H1 (cell line): Measurements from ENCODE around the gene CTPS1. TPM values are rescaled to one million over a fixed set of nuclear protein-coding genes. Genes with fewer than 3 reads are reported as not detected.

Experiments used
- CTCF ChIA-PET: fragments of 300-600 bp; sonication (Branson Sonifier 250); formaldehyde crosslinking; loops from one replicate; lab custom pipeline; 2021; ENCODE audit not compliant: partially characterized antibody; lab: Charles Lee
- POLR2A ChIA-PET: fragments of 300-600 bp; sonication (Branson Sonifier 250); formaldehyde crosslinking; loops from one replicate; lab custom pipeline; 2021; ENCODE audit warnings: inconsistent platforms; ENCODE audit not compliant: partially characterized antibody; lab: Charles Lee
- DNase-seq, 2 experiments: peaks; one replicate each; pipeline versions ENCODE4 v3.0.0 to v3.0.0-alpha.2; 2010 to 2022; ENCODE audit warnings: low spot score in 2 of 2, low read depth in 1 of 2, mixed read lengths in 1 of 2
- FAIRE-seq: peaks from 2 replicates; lab custom pipeline; 2011; peaks lifted over from hg19 to GRCh38; lab: Jason Lieb, UNC
- H2AFZ ChIP-seq: 2 replicates; pipeline ENCODE4 v1.8.1; 2012; ENCODE audit warnings: low read length, inconsistent platforms
- H2AK5ac ChIP-seq: 2 replicates; pipeline ENCODE4 v1.6.1; 2013; ENCODE audit warnings: low read depth, low read length
- H2BK120ac ChIP-seq: replicated peaks from 2 replicates; pipeline ENCODE3; 2013; ENCODE audit warnings: low read depth, low read length, inconsistent platforms
- H2BK12ac ChIP-seq: 2 replicates; pipeline ENCODE4 v1.6.1; 2013; ENCODE audit warnings: low read depth, low read length
- H2BK15ac ChIP-seq: 2 replicates; pipeline ENCODE4 v1.6.1; 2013; ENCODE audit warnings: low read length
- H2BK20ac ChIP-seq: 2 replicates; pipeline ENCODE4 v1.6.1; 2013; ENCODE audit warnings: low read length
- H2BK5ac ChIP-seq: 2 replicates; pipeline ENCODE4 v1.6.1; 2013; ENCODE audit warnings: low read depth, low read length
- H3K14ac ChIP-seq: 2 replicates; pipeline ENCODE4 v1.6.1; 2013; ENCODE audit warnings: inconsistent platforms; ENCODE audit not compliant: insufficient read length
- H3K18ac ChIP-seq: 2 replicates; pipeline ENCODE4 v1.6.1; 2013; ENCODE audit warnings: low read length; ENCODE audit errors: extremely low read depth
- H3K23ac ChIP-seq: 2 replicates; pipeline ENCODE4 v1.6.1; 2013; ENCODE audit warnings: inconsistent platforms; ENCODE audit not compliant: insufficient read length
- H3K23me2 ChIP-seq: 2 replicates; pipeline ENCODE4 v1.6.1; 2013; ENCODE audit warnings: low read depth, low read length
- H3K27ac ChIP-seq: 2 replicates; pipeline ENCODE4 v1.6.1; 2011; ENCODE audit warnings: low read depth, low read length, inconsistent platforms
- H3K27me3 ChIP-seq, 4 experiments: replicated peaks in 1 of 4; 1 replicate in 1 of 4; 2 replicates in 3 of 4; pipeline versions ENCODE4 v1.6.1 to v1.8.1; 2011 to 2013; ENCODE audit warnings: low read length in 3 of 4, mild to moderate bottlenecking in 3 of 4, inconsistent platforms in 2 of 4, mixed read lengths in 2 of 4, moderate library complexity in 1 of 4; ENCODE audit not compliant: control insufficient read depth in 3 of 4, insufficient read depth in 3 of 4; ENCODE audit errors: extremely low read depth in 1 of 4
- H3K36me3 ChIP-seq, 4 experiments: 2 replicates each; pipeline versions ENCODE4 v1.6.1 to v1.8.1; 2011 to 2013; ENCODE audit warnings: mild to moderate bottlenecking in 4 of 4, low read length in 3 of 4, moderate library complexity in 2 of 4, control low read depth in 1 of 4, inconsistent platforms in 1 of 4; ENCODE audit not compliant: insufficient read depth in 4 of 4, control insufficient read depth in 2 of 4
- H3K4ac ChIP-seq: replicated peaks from 2 replicates; pipeline ENCODE3; 2013; ENCODE audit warnings: low read length, low read depth, mixed read lengths, inconsistent platforms; ENCODE audit not compliant: insufficient read length
- H3K4me1 ChIP-seq, 4 experiments: replicated peaks in 1 of 4; 1 replicate in 1 of 4; 2 replicates in 3 of 4; pipeline versions ENCODE4 v1.6.1 to v1.8.1; 2011 to 2013; ENCODE audit warnings: low read length in 3 of 4, inconsistent platforms in 2 of 4, mixed read lengths in 1 of 4; ENCODE audit not compliant: insufficient read depth in 4 of 4, control insufficient read depth in 3 of 4
- H3K4me2 ChIP-seq, 2 experiments: 2 replicates each; pipeline versions ENCODE4 v1.6.1 to v1.8.1; 2011 to 2013; ENCODE audit warnings: low read depth in 2 of 2, low read length in 2 of 2, control low read depth in 1 of 2, inconsistent platforms in 1 of 2, mild to moderate bottlenecking in 1 of 2; ENCODE audit not compliant: insufficient read depth in 1 of 2
- H3K4me3 ChIP-seq, 4 experiments: fragments of 200-600, 300-600 bp in 1 of 4; sonication (generic), shearing (Covaris generic), sonication (Bioruptor Twin) in 1 of 4; 2 replicates each; pipeline versions ENCODE4 v1.5.1 to v1.8.1; 2011 to 2016; ENCODE audit warnings: low read length in 4 of 4, low read depth in 3 of 4, control low read depth in 2 of 4, inconsistent platforms in 2 of 4, mild to moderate bottlenecking in 2 of 4, mixed read lengths in 1 of 4, moderate library complexity in 1 of 4; ENCODE audit not compliant: insufficient read depth in 2 of 4; ENCODE audit errors: extremely low read depth in 1 of 4
- H3K56ac ChIP-seq: replicated peaks from 2 replicates; pipeline ENCODE3; 2013; ENCODE audit warnings: low read depth, mild to moderate bottlenecking, mixed read lengths, low read length, inconsistent platforms; ENCODE audit not compliant: insufficient read length
- H3K79me1 ChIP-seq: 2 replicates; pipeline ENCODE4 v1.6.1; 2013; ENCODE audit warnings: low read depth, low read length, control low read depth
- H3K79me2 ChIP-seq, 2 experiments: 2 replicates each; pipeline versions ENCODE4 v1.6.1 to v1.8.1; 2012 to 2013; ENCODE audit warnings: low read length in 2 of 2, mild to moderate bottlenecking in 2 of 2, inconsistent platforms in 1 of 2; ENCODE audit not compliant: insufficient read depth in 2 of 2, control insufficient read depth in 1 of 2
- H3K9ac ChIP-seq, 4 experiments: replicated peaks in 1 of 4; 1 replicate in 1 of 4; 2 replicates in 3 of 4; pipeline versions ENCODE4 v1.6.1 to v1.8.1; 2011 to 2013; ENCODE audit warnings: low read depth in 3 of 4, low read length in 3 of 4, control low read depth in 2 of 4, mild to moderate bottlenecking in 2 of 4, moderate library complexity in 2 of 4, inconsistent platforms in 1 of 4; ENCODE audit errors: extremely low read depth in 1 of 4
- H3K9me3 ChIP-seq, 2 experiments: 2 replicates each; pipeline versions ENCODE4 v1.6.1 to v1.8.1; 2012 to 2013; ENCODE audit warnings: mild to moderate bottlenecking in 2 of 2, moderate library complexity in 2 of 2, control low read depth in 1 of 2, inconsistent platforms in 1 of 2, low read depth in 1 of 2, low read length in 1 of 2, mixed read lengths in 1 of 2; ENCODE audit not compliant: insufficient read depth in 2 of 2
- H4K20me1 ChIP-seq, 2 experiments: replicated peaks in 1 of 2; 2 replicates each; pipeline versions ENCODE3 to v1.8.1; 2011 to 2013; ENCODE audit warnings: inconsistent platforms in 2 of 2, low read length in 2 of 2, mild to moderate bottlenecking in 1 of 2; ENCODE audit not compliant: insufficient read depth in 2 of 2, control insufficient read depth in 1 of 2
- H4K5ac ChIP-seq: 2 replicates; pipeline ENCODE4 v1.6.1; 2013; ENCODE audit warnings: low read length, low read depth, mixed read lengths, inconsistent platforms; ENCODE audit not compliant: insufficient read length
- H4K8ac ChIP-seq: 2 replicates; pipeline ENCODE4 v1.8.0; 2013; ENCODE audit warnings: mild to moderate bottlenecking, moderate library complexity, low read length, inconsistent platforms; ENCODE audit not compliant: insufficient read depth; ENCODE audit errors: extremely low read depth
- H4K91ac ChIP-seq: replicated peaks from 2 replicates; pipeline ENCODE3; 2013; ENCODE audit warnings: low read length, mixed read lengths, inconsistent platforms; ENCODE audit not compliant: insufficient read length
- CBX8 ChIP-seq: fragments of 300-800, 300-1000 bp; sonication (generic); IDR thresholded peaks from 2 replicates; pipeline ENCODE4 v1.7.1; 2016; ENCODE audit warnings: low read depth, low read length, borderline replicate concordance
- CEBPB ChIP-seq: IDR thresholded peaks from 2 replicates; pipeline ENCODE4 v1.6.1; 2012; ENCODE audit warnings: low read depth, low read length
- CTBP2 ChIP-seq: IDR thresholded peaks from 2 replicates; pipeline ENCODE4 v1.7.0; 2011; ENCODE audit warnings: borderline replicate concordance, mild to moderate bottlenecking, moderate library complexity, mixed read lengths, low read length; ENCODE audit not compliant: insufficient read depth, insufficient read length
- E2F6 ChIP-seq: IDR thresholded peaks from 2 replicates; pipeline ENCODE4 v1.6.1; 2012; ENCODE audit warnings: inconsistent platforms
- HDAC6 ChIP-seq: IDR thresholded peaks from one replicate; pipeline ENCODE4 v1.7.1; 2012; ENCODE audit warnings: low read depth, mild to moderate bottlenecking, inconsistent platforms, low read length, moderate library complexity
- KDM1A ChIP-seq: fragments of 200-600, 300-600 bp; sonication (generic); IDR thresholded peaks from 2 replicates; pipeline ENCODE4 v1.7.1; 2016; ENCODE audit warnings: mild to moderate bottlenecking, low read length, borderline replicate concordance
- POLR2A ChIP-seq, 2 experiments: IDR thresholded peaks; 1 replicate in 1 of 2; 2 replicates in 1 of 2; pipeline ENCODE4 v1.6.1; 2011; ENCODE audit warnings: low read depth in 2 of 2, low read length in 2 of 2, mild to moderate bottlenecking in 2 of 2; ENCODE audit errors: control extremely low read depth in 1 of 2
- POU5F1 ChIP-seq: IDR thresholded peaks from 2 replicates; pipeline ENCODE4 v1.6.1; 2011; ENCODE audit warnings: low read depth, mild to moderate bottlenecking, low read length, moderate library complexity
- SIRT6 ChIP-seq: IDR thresholded peaks from one replicate; pipeline ENCODE4 v1.7.1; 2012; ENCODE audit warnings: low read length, inconsistent platforms
- USF2 ChIP-seq: IDR thresholded peaks from 2 replicates; pipeline ENCODE4 v1.6.1; 2011; ENCODE audit warnings: low read length, improper control_type of control experiment
- WGBS, 2 experiments: shearing (Covaris generic) in 1 of 2; methylation state at CpG; one replicate each; pipeline versions ENCODE4 v1.1.6 to v1.1.7; 2013 to 2015; ENCODE audit warnings: low lambda C conversion rate in 2 of 2, mixed read lengths in 2 of 2, inconsistent platforms in 1 of 2, low coverage in 1 of 2, missing lambda C conversion rate in 1 of 2; ENCODE audit not compliant: insufficient replicate concordance in 2 of 2, insufficient coverage in 1 of 2, insufficient read length in 1 of 2; ENCODE audit errors: extremely low coverage in 1 of 2, missing lambda C conversion rate in 1 of 2; 5-methylcytosine and 5-hydroxymethylcytosine counted together
- polyA plus RNA-seq, 7 experiments: library from polyadenylated mRNA; depleted of rRNA in 3 of 7; stranded (reverse) in 5 of 7; unstranded in 2 of 7; fragments of >200 nt in 5 of 7; fragments of 200-250 nt in 2 of 7; gene quantifications; 1 replicate in 5 of 7; 2 replicates in 1 of 7; 4 replicates in 1 of 7; pipeline versions ENCODE4 v1.2.1 to v1.2.3, GENCODE V29; 2011 to 2013; ENCODE audit warnings: missing spikeins in 2 of 7, mixed read lengths in 2 of 7
- total RNA-seq: library from RNA; stranded (reverse); fragmentation: NEBNext Ultra II Directional; extraction: Animal tissue kit (Norgen Biotek cat#: 25700); gene quantifications from 2 replicates; pipeline ENCODE4 v1.2.1, GENCODE V29; 2021

CTPS1 gene
- total and polyA plus RNA-seq, 2 of the 8 experiments (the other 6 are each of a cell fraction or from before 2014, with no cell fraction given), result 35.5 to 103 TPM

- Histone ChIP-seq H3K79me2 (no peaks in the 10 kb centered on the region), H3K27me3 (no peaks in the 10 kb centered on the region), H3K56ac (no peak overlapping the region), H3K4ac (no peak overlapping the region), H4K91ac (no peak overlapping the region), H2AK5ac (no peak overlapping the region), H3K9me3 (no peaks in the 10 kb centered on the region), H3K4me3 (no peak overlapping the region), H4K20me1 (no peaks in the 10 kb centered on the region), H3K9ac (no peak overlapping the region; a peak in 1 of 7 replicates), H2AFZ (no peak overlapping the region), H3K23me2 (no peaks in the 10 kb centered on the region), H4K8ac (no peak overlapping the region), H3K4me2 (no peak overlapping the region), H3K36me3 (no peaks in the 10 kb centered on the region), H3K4me1 (peaks cover 0 to 2% (median 0%) of the 10 kb centered on the region in 4 experiments; a peak in 2 of 7 replicates), H2BK20ac (no peak overlapping the region), H3K27ac (no peak overlapping the region), H3K79me1 (no peaks in the 10 kb centered on the region), H2BK5ac (no peak overlapping the region), H2BK120ac (no peak overlapping the region), H4K5ac (no peak overlapping the region), H2BK15ac (no peak overlapping the region), H3K14ac (no peak overlapping the region), H3K18ac (no peak overlapping the region), H3K23ac (no peak overlapping the region), H2BK12ac (no peak overlapping the region)
- 91% methylated on average over 6 of the region's 6 CpGs; no CpG with 5 or more reads in 1 of the 2 experiments for WGBS, 2 experiments
- FAIRE-seq (no peak), DNase-seq (no peak)
- POLR2A ChIA-PET, result interaction anchor here (0.6 to 1.8 kb wide), 2 partner anchors 55 to 82 kb away, joined by 3 to 5 read pairs; partner anchors contain the start of gene CITED4
- CTCF ChIA-PET, result interaction anchor here (1.5 to 25.1 kb wide), 4 partner anchors 10 to 87 kb away, joined by 3 to 917 read pairs (median 158); partner anchors contain the start of gene CITED4
- no peak for TF ChIP-seq KDM1A
- no peak for TF ChIP-seq USF2
- no peak for TF ChIP-seq E2F6
- TF ChIP-seq HDAC6, result no peak
- TF ChIP-seq CEBPB, result no peak
- no peak for TF ChIP-seq POU5F1
- no peak for TF ChIP-seq CTBP2
- no peak for TF ChIP-seq POLR2A (IDR thresholded peaks at IDR 0.05; ENCODE audit: control extremely low read depth in 1 of 2, low read depth in 2 of 2, low read length in 2 of 2)
- TF ChIP-seq CBX8, result no peak
- TF ChIP-seq SIRT6, result no peak
Measured at GRCh38 chr1:40944841-40945430, 34.6 kb upstream of the CTPS1 start.
